Measurements from ENCODE around the gene ZNF831.

The ZNF831 gene

GRCh38 chr20:59223182-59223601, 59.6 kb downstream of the ZNF831 start:
- no peak for TF ChIP-seq CTCF (conservative IDR thresholded peaks at IDR 0.05; ENCODE audit: low read depth, low read length)
- no peak overlapping the region for H3K4me3 ChIP-seq (ENCODE audit: low read depth, low read length)
- DNase-seq (ENCODE audit: low read depth): peak; percentile 9

- no peak for DNase-seq (ENCODE audit: low read depth)
- no peak for TF ChIP-seq CTCF (conservative IDR thresholded peaks at IDR 0.05; ENCODE audit: low read depth, low read length)
- H3K4me3 ChIP-seq (ENCODE audit: low read depth, low read length): no peak overlapping the region
These were observed 60.1 kb downstream of the ZNF831 start for GRCh38 chr20:59223750-59224149.

GRCh38 chr20:59224236-59224635, 60.6 kb downstream of the ZNF831 start:
- no peak for TF ChIP-seq CTCF (conservative IDR thresholded peaks at IDR 0.05; ENCODE audit: low read depth, low read length)
- no peak for DNase-seq (ENCODE audit: low read depth)

GRCh38 chr20:59230385-59230784, 66.8 kb downstream of the ZNF831 start:
- no peak overlapping the region for H3K4me3 ChIP-seq (ENCODE audit: low read depth, low read length)
- TF ChIP-seq CTCF (conservative IDR thresholded peaks at IDR 0.05; ENCODE audit: low read depth, low read length): no peak
- DNase-seq (ENCODE audit: low read depth): no peak

More at GRCh38 chr20:59224236-59224635, 60.6 kb downstream of the ZNF831 start:
- H3K4me3 ChIP-seq (ENCODE audit: low read depth, low read length): no peak overlapping the region

- no peak for TF ChIP-seq CTCF (conservative IDR thresholded peaks at IDR 0.05; ENCODE audit: low read depth, low read length)
- no peak overlapping the region for H3K4me3 ChIP-seq (ENCODE audit: low read depth, low read length)
- DNase-seq (ENCODE audit: low read depth): no peak
These were observed 67.6 kb downstream of the ZNF831 start for GRCh38 chr20:59231124-59231804.

GRCh38 chr20:59232618-59233017, 69.0 kb downstream of the ZNF831 start:
- no peak for TF ChIP-seq CTCF (conservative IDR thresholded peaks at IDR 0.05; ENCODE audit: low read depth, low read length)
- H3K4me3 ChIP-seq (ENCODE audit: low read depth, low read length): no peak overlapping the region
- no peak for DNase-seq (ENCODE audit: low read depth)

- H3K4me3 ChIP-seq (ENCODE audit: low read depth, low read length): no peak overlapping the region
- TF ChIP-seq CTCF (conservative IDR thresholded peaks at IDR 0.05; ENCODE audit: low read depth, low read length): no peak
- DNase-seq (ENCODE audit: low read depth): no peak
These were observed 71.6 kb downstream of the ZNF831 start for GRCh38 chr20:59235226-59235625.
